ENCODE measurements around the gene MGLL. TPM values are rescaled to one million over a fixed set of nuclear protein-coding genes. Genes with fewer than 3 reads are reported as not detected.

MGLL gene
- total and polyA plus RNA-seq, 8 donors, result 10.5 to 118 (median 37.9) TPM

DNA sequence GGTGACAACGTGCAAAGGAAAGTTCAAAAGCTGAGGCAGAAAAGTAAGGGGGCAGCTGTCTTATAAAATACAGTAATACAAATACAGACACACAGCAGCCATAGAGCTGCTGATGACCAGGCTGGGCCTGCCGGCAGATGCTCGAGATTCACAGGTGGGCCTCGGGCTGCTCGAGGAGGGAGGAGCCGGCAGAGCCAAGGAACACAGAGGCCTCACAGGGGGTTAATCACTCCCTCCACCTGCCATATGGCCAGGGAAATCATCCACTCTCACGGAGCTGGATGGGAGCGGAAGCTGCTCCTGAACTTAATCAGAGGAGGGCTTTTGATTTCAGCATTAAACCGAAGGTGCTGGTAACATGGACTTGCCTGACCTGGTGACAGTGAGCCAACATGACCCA lies 29.6 kb upstream of the MGLL start:
- no peaks in the 10 kb centered on the region for H3K9me3 ChIP-seq
- peak in 1 of 2 donors; percentile 31 for DNase-seq
- no peak overlapping the region for H3K27ac ChIP-seq
- H3K4me3 ChIP-seq, result no peak overlapping the region
- no peaks in the 10 kb centered on the region for H3K36me3 ChIP-seq
- no peak for TF ChIP-seq POLR2AphosphoS5 (IDR thresholded peaks at IDR 0.05)
- TF ChIP-seq POLR2A (IDR thresholded peaks at IDR 0.05), result no peak
- TF ChIP-seq EP300 (IDR thresholded peaks at IDR 0.05), result no peak
- TF ChIP-seq, protein P1, sequence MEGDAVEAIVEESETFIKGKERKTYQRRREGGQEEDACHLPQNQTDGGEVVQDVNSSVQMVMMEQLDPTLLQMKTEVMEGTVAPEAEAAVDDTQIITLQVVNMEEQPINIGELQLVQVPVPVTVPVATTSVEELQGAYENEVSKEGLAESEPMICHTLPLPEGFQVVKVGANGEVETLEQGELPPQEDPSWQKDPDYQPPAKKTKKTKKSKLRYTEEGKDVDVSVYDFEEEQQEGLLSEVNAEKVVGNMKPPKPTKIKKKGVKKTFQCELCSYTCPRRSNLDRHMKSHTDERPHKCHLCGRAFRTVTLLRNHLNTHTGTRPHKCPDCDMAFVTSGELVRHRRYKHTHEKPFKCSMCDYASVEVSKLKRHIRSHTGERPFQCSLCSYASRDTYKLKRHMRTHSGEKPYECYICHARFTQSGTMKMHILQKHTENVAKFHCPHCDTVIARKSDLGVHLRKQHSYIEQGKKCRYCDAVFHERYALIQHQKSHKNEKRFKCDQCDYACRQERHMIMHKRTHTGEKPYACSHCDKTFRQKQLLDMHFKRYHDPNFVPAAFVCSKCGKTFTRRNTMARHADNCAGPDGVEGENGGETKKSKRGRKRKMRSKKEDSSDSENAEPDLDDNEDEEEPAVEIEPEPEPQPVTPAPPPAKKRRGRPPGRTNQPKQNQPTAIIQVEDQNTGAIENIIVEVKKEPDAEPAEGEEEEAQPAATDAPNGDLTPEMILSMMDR (IDR thresholded peaks at IDR 0.05), result no peak
- H3K4me1 ChIP-seq, result peaks cover 0 to 11% (median 0%) of the 10 kb centered on the region in 4 donors
- WGBS, 5 donors, result 74 to 85% (median 79%) methylated on average over 9 of the region's 9 CpGs
- no peaks in the 10 kb centered on the region for H3K27me3 ChIP-seq
- intact Hi-C loops (cut with DNase I; ENCODE audit: low total_unique reads), result no loop called here

DNA sequence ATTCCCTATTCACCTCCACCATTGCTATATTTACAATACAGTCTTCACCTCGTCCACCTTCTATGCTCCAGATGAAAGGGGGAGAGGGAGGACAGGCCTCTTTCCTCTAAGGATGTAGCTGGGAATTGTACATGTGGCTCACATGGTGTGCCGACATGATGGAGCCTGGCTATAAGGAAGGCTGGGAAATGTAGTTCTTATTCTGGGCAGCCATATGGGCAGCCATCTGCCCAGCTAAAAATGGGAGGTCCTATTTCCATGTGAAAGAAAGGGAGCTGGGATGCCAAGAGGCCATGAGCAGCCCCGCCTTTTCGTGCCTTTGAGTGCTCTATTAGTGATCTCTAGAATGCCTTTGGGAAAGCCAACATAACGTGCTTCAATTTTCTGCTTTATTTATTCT lies 27.1 kb upstream of the MGLL start:
- intact Hi-C loops (cut with DNase I; ENCODE audit: low total_unique reads), result no loop called here
- H3K9me3 ChIP-seq, result no peaks in the 10 kb centered on the region
- WGBS, 5 donors, result 77 to 93% (median 89%) methylated on average over 5 of the region's 5 CpGs
- no peak overlapping the region for H3K4me3 ChIP-seq
- no peaks in the 10 kb centered on the region for H3K36me3 ChIP-seq
- no peak overlapping the region for H3K27ac ChIP-seq
- no peak for DNase-seq
- no peaks in the 10 kb centered on the region for H3K27me3 ChIP-seq
- peaks cover 0 to 11% (median 0%) of the 10 kb centered on the region in 4 donors for H3K4me1 ChIP-seq
- TF ChIP-seq POLR2AphosphoS5 (IDR thresholded peaks at IDR 0.05), result no peak

DNA sequence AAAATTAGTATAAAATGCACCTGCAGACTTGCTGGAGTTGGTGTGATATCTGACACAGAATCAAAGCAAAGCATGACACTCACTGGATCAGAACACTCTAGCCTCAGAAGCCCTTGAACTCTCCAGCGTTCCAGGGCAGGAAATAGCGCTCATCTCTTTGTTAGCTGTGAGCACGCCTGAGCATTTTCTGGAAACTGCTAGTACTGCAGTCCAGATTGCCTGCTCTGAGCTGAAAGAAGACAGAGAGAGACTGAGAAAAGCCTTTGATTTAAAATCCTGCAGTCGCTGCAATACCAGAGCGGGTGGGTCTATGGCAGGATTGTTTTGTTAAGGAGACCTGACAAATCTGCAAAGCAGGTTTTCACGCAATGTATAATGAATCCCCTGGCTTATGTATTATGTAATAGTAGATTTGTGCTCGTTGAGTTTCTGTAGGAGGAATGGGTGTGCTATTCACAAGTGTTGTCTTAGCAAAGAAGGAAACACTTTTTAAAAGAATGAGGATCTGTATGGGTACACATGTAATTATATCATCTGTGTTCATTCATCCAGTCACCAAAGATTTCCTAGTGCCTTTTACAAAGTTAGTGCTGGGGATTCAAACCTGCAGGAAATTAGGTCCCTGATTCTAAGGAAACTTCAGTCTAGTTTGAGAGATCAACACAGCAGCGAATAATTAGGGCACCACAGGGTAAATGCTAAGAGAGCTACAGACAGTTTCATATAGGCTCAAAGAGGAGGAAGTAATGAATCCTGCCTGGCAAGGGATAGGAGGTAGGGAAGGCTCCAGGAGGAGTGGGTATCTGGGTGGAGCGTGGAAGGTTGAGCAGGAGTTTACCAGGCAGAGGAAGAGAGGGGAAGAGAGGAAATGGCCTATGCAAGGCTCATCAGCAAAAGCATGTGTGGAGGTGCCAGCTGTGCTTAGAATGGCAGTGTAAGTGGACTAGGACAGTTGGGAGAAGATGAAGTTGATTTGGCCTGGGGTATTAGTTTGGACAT lies 26.1 kb upstream of the MGLL start:
- peak in 1 of 2 donors; percentile 63 for DNase-seq
- H3K27me3 ChIP-seq, result no peaks in the 10 kb centered on the region
- no peak overlapping the region for H3K4me3 ChIP-seq
- no peaks in the 10 kb centered on the region for H3K36me3 ChIP-seq
- intact Hi-C loops (cut with DNase I; ENCODE audit: low total_unique reads), result no loop called here
- no peak overlapping the region for H3K27ac ChIP-seq
- H3K9me3 ChIP-seq, result no peaks in the 10 kb centered on the region
- 52 to 57% (median 55%) methylated on average over 9 of the region's 9 CpGs for WGBS, 5 donors
- TF ChIP-seq POLR2A (IDR thresholded peaks at IDR 0.05) (no peak), POLR2AphosphoS5 (IDR thresholded peaks at IDR 0.05) (no peak), EP300 (IDR thresholded peaks at IDR 0.05) (no peak)
- TF ChIP-seq, protein P1 (IDR thresholded peaks at IDR 0.05), result no peak
- H3K4me1 ChIP-seq, result peaks cover 0 to 11% (median 0%) of the 10 kb centered on the region in 4 donors

GRCh38 chr3:127847236-127847720 lies 25.0 kb upstream of the MGLL start:
- H3K9me3 ChIP-seq, result no peaks in the 10 kb centered on the region
- intact Hi-C loops (cut with DNase I; ENCODE audit: low total_unique reads), result no loop called here
- H3K27me3 ChIP-seq, result no peaks in the 10 kb centered on the region
- H3K36me3 ChIP-seq, result no peaks in the 10 kb centered on the region
- no peak overlapping the region for H3K4me3 ChIP-seq
- H3K4me1 ChIP-seq, result peaks cover 0 to 11% (median 0%) of the 10 kb centered on the region in 4 donors
- TF ChIP-seq POLR2AphosphoS5 (IDR thresholded peaks at IDR 0.05), result no peak
- TF ChIP-seq, protein P1 (IDR thresholded peaks at IDR 0.05), result no peak
- TF ChIP-seq POLR2A (IDR thresholded peaks at IDR 0.05), result no peak
- no peak for TF ChIP-seq EP300 (IDR thresholded peaks at IDR 0.05)
- no peak for DNase-seq
- WGBS, 5 donors, result 92 to 97% (median 94%) methylated on average over 4 of the region's 4 CpGs
- no peak overlapping the region for H3K27ac ChIP-seq
